Stimulated activated naive CD8-positive, alpha-beta T cell treated with anti-CD3 and anti-CD28 coated beads, Interleukin-15, Interleukin-2, amounts not matched to agents 100 ng/mL and 50 ng/mL, for 24 hours (primary cell): ENCODE results near the gene FOLR2.
A peak's percentile ranks its signal among the peaks of the same experiment; 100 is the strongest.

Experiments
- H3K27ac Mint-ChIP-seq: one replicate; pipeline ENCODE4 v1.8.0; 2021; ENCODE audit warnings: mild to moderate bottlenecking, mixed read lengths
- H3K27me3 Mint-ChIP-seq: one replicate; pipeline ENCODE4 v1.8.0; 2021; ENCODE audit warnings: mixed read lengths
- H3K36me3 Mint-ChIP-seq: one replicate; pipeline ENCODE4 v1.8.0; 2021; ENCODE audit warnings: low read depth, mixed read lengths
- H3K4me1 Mint-ChIP-seq: one replicate; pipeline ENCODE4 v1.8.0; 2021; ENCODE audit warnings: low read depth, mixed read lengths
- H3K4me3 Mint-ChIP-seq: one replicate; pipeline ENCODE4 v1.8.0; 2021; ENCODE audit warnings: mild to moderate bottlenecking, mixed read lengths
- H3K9me3 Mint-ChIP-seq: one replicate; pipeline ENCODE4 v1.8.0; 2021; ENCODE audit warnings: mixed read lengths

The FOLR2 gene

DNA sequence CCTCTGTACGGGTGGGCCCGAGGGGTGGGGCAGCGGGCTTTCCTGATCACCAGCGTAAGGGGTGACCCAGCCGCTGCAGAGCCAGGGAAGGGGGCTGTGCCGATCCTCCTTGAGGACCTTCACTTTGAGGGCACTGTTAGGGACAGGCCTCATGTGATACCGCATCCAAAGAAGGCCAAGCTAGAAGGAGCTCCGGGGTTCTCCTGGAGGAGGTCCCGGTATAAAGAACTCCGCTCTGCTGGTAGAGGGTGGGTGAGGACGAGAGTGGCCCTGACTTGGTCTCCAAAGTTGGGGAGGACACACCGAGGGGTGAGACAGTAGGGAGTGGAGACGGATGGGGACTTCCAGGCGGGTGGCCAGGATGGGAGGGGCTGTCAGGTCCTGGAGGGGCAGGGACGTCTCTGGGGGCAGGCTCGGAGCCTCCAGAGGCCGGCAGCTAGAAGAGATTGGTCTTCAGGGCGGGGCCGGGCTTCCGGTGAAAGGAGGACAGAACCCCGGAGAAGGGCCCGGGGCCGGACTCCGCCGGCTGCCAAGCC is 22.8 kb downstream of the FOLR2 start:
- Mint-ChIP-seq H3K9me3 (no peaks in the 10 kb centered on the region), H3K4me3 (peak overlapping the region; percentile 48), H3K4me1 (peaks cover 27% of the 10 kb centered on the region), H3K27me3 (peaks cover 42% of the 10 kb centered on the region), H3K36me3 (peaks cover 2% of the 10 kb centered on the region), H3K27ac (no peak overlapping the region)

DNA sequence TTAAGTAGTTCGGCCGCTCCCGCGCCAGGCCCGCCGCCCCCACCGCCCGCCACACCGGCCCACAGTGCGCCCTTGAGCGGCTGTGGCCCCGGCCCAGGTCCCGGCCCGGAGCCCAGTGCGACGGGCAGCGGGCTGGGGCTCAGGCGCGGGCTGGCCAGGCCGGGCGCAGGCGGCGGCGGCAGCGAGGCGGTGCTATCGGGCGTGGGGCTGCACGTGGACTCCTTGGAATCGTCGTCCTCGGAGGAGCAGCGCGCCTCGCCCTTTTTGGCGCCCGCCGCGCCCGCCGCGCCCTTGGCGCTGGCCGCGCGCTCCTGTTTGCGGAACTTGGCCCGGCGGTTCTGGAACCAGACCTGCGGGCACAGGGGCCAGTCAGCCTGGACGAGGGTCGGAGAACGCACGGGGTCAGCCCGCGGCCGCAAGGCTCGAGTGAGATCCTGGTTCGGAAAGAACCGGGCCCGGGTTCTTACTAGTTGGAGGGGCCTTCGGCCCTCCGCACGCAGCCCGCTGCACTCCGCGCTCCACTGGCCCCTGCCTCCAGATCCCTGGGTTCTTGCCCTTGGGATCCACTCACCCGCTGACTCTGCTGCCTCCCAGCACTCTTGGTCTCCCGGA is 23.4 kb downstream of the FOLR2 start:
- Mint-ChIP-seq H3K9me3 (no peaks in the 10 kb centered on the region), H3K27ac (no peak overlapping the region), H3K4me3 (peak overlapping the region; percentile 69), H3K36me3 (no peaks in the 10 kb centered on the region), H3K4me1 (peaks cover 30% of the 10 kb centered on the region), H3K27me3 (peaks cover 48% of the 10 kb centered on the region)

DNA sequence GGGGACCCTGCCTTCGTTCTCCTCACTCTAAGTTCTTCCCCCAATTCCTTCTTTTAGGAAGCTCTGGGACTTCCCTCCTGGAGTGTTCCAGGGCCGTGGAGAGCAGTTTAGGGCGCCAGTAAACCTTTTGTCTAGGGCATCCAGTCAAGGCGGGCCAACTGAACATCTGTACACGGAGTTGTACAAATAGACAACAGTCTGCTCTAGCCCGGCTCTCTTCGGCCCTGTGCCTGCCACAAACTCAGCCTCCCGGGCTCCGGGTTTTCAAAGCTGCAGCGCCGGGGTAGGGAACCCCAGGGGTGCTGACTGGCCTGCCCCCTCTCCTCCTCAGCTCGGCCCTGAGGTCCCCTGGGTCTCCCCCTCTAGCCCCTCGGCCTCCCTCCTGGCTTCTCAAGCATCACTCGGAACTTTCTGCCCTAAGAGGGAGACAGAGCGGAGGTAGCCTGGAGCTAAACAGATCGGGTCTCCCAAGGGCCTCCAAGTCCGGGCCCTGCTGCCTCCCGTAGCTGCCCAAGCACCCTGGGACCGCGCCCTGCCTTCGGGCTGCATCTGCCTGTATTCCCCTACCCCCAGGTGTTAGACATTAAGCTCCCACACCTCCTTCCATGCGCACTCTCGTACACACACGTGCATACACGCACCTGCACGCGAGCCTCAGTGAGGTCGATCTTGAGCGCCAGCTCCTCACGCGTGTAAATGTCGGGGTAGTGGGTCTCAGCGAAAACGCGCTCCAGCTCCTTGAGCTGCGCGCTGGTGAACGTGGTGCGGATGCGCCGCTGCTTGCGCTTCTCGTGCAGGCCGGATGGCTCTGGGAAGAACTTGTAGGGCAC is 24.1 kb downstream of the FOLR2 start:
- H3K4me3 Mint-ChIP-seq = peak overlapping the region; percentile 69
- H3K27me3 Mint-ChIP-seq = peaks cover 48% of the 10 kb centered on the region
- peaks cover 30% of the 10 kb centered on the region for H3K4me1 Mint-ChIP-seq
- peak overlapping the region; percentile 81 for H3K27ac Mint-ChIP-seq
- no peaks in the 10 kb centered on the region for H3K9me3 Mint-ChIP-seq
- H3K36me3 Mint-ChIP-seq = no peaks in the 10 kb centered on the region

DNA sequence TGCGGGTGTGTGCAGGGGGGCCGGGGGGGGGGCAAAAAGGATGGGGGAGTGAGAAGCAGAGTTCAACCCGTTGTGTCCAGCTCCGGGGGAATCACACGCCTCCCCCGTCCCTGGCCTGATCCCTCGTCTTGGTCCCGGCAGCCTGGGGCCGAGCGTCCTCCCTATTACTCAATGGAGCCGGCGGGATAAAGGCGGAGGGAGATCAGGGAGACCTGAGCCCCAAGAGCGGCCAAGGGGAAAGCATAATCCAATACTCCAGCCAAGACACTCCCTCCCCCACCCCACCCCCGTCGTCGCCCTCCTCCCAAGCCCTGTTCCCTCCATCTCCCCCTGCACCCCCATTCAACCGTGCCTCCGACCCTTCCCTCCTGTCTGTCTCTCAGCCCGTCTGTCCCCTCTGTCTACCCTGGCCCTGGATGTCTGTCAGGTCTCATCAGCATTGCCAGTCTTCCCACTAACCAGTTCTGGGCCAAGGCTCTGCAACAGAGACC is 24.7 kb downstream of the FOLR2 start:
- peaks cover 48% of the 10 kb centered on the region for H3K27me3 Mint-ChIP-seq
- no peaks in the 10 kb centered on the region for H3K36me3 Mint-ChIP-seq
- H3K4me1 Mint-ChIP-seq = peaks cover 30% of the 10 kb centered on the region
- no peak overlapping the region for H3K27ac Mint-ChIP-seq
- H3K4me3 Mint-ChIP-seq = no peak overlapping the region
- no peaks in the 10 kb centered on the region for H3K9me3 Mint-ChIP-seq

DNA sequence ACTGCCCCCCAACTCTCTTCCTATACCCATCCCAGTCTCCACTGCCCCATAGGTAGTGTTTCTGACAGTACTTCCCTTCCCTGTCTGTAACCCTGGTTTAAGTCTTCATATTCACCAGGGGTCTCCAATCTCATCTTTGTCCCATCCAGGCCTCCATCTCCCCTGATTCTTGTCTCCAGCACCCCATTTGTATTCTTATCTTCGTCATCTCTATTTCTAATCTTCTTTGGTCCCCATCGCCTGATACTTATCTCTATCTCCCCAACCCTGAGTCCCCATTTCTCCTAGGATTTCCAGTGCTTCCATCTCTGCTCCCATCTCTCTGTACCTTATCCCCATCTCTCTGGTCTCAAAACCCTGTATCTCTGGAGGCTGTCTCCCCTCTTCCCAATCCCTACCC is 25.5 kb downstream of the FOLR2 start:
- Mint-ChIP-seq H3K9me3 (no peaks in the 10 kb centered on the region), H3K36me3 (no peaks in the 10 kb centered on the region), H3K4me1 (peaks cover 30% of the 10 kb centered on the region), H3K4me3 (no peak overlapping the region), H3K27ac (no peak overlapping the region), H3K27me3 (peaks cover 48% of the 10 kb centered on the region)

DNA sequence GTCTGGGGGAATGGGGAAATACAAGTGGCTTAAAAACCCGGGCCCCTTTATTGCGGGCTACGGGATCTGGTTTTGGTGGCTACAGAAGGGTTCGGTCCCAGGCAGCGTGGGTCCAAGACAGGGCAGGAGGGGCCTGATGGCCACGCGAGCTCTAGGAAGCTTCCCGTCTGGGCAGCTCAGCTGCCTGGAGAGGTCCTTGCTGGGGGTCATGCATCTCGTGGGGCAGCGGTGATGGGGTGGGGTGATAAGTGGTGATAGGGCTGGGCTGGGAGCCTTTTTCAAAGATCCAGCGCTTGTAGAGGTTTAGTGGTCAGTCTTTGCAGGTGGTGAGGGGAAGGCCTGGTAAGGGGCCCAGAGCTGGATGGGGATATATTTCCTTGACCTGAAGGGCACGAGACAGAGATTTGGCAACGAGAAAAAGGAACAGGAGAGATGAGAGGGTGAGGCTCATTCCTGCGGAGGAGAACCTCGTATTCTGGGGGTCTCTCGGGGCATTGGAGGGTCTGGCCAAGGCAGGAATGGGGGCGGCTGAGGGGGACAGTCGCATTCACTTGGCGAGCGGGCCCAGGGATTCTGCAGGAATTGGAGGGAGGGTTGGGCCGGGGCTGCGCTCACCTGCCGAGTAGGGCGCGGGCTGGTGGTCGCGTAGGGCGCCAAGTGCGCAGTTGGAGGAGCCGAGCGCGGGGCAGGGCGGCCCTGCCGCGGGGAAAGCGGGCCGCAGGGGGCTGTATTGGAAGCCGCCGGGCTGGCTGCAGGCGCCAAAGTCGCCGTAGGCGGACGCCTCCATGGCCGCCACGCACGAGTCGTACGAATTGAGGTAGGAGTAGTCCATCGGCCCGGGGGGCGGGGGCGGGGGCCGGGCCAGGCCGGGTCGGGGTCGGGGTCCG is 26.8 kb downstream of the FOLR2 start:
- no peak overlapping the region for H3K4me3 Mint-ChIP-seq
- no peaks in the 10 kb centered on the region for H3K9me3 Mint-ChIP-seq
- H3K4me1 Mint-ChIP-seq = peaks cover 30% of the 10 kb centered on the region
- peaks cover 53% of the 10 kb centered on the region for H3K27me3 Mint-ChIP-seq
- H3K27ac Mint-ChIP-seq = no peak overlapping the region
- H3K36me3 Mint-ChIP-seq = no peaks in the 10 kb centered on the region

DNA sequence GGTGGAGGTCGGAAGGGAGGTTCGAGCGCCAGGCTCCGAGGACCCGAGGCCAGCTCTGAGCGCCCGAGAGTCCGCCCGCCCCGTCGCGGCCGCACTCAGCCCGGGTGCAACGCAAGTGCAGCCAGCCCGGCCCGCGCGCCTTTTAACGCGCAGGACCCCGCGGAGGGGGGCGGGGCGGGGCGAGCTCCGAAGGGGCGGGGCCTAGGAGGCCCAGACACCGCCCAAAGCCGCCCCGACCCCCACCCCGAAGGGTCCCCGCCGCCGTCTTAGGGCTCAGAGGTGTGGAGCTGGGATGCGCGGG is 27.4 kb downstream of the FOLR2 start, which contains the start of gene PHOX2A:
Gene PHOX2A (minus strand): TSS at position 117 of the 301 bp plus-strand sequence. CDS start 172 bp downstream, outside the sequence.
- H3K27ac Mint-ChIP-seq = no peak within 1 kb of the TSS
- H3K4me3 Mint-ChIP-seq = no peak within 1 kb of the TSS
- H3K9me3 Mint-ChIP-seq = no peaks in the 10 kb centered on the region
- H3K36me3 Mint-ChIP-seq = no peaks in the 10 kb centered on the region
- H3K4me1 Mint-ChIP-seq = peaks cover 27% of the 10 kb centered on the region
- H3K27me3 Mint-ChIP-seq = peaks cover 52% of the 10 kb centered on the region

DNA sequence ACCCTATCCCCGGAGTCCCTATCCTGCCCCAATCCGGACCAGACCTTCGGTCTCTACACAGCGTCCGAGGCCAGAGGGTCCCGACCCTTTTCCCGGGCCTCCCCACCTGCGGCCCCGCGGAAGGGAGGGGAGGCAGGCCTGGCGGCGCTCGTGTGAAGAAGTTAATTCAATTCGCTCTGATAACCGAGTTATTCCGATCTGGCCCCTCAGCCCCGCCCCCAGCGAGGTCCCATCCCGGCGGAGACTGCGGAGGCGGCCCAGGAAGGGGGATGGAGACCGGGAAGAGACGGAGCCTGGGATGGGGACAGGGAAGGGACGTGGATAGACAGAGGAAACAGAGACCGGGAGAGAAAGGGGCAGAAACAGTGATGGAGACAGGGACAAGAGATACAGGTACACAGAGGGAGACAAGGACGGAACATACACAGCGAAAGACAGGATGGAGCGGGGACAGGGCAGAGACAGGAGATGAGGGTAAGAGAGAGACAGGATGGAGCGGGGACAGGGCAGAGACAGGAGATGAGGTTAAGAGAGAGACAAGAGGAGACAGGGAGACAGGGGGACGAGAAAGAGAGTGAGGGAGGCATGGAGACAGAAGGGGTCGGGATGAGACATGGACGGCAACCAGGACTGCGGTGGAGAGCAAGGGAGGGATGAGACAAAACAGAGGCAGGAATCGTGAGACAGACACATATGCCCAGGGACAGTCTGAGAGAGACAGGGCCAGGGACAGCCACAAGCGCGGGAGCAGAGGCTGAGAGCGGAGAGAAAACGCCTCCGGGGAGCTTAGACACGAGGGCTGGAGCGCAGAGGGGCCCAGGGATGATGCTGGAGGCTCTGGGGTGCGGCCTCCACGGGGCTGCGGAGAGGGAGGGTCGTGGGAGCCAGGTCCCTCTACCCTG is 28.0 kb downstream of the FOLR2 start:
- H3K4me3 Mint-ChIP-seq = no peak overlapping the region
- no peaks in the 10 kb centered on the region for H3K36me3 Mint-ChIP-seq
- H3K27me3 Mint-ChIP-seq = peaks cover 49% of the 10 kb centered on the region
- peaks cover 22% of the 10 kb centered on the region for H3K4me1 Mint-ChIP-seq
- no peak overlapping the region for H3K27ac Mint-ChIP-seq
- no peaks in the 10 kb centered on the region for H3K9me3 Mint-ChIP-seq

DNA sequence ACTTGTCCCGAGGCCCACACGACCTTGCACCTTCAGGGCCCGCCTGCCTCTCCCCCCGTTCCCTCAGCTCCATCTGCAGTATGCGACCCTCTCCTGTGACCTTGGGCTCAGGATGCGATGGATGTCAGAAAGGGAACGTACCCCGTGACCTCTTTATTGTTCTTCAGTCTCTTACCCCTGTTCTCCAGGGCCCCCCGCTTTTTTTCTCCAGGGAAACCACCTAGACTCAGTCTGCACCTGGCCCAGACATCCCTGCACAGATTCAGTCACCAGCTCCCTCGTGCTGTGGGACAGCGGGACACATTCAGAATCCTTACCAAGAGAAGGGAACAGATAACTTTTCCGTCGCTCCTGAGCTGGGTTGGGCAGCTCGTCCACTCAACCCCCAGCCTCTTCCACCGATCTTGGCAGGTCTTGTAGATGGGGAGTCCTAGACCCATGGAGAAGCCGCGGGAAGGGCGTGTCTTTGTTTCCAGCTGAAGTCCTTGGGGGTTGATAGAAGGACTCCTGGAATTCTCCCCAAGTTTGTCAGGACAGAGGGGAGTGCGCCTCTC is 28.7 kb downstream of the FOLR2 start:
- Mint-ChIP-seq H3K27ac (no peak overlapping the region), H3K4me1 (peaks cover 19% of the 10 kb centered on the region), H3K9me3 (no peaks in the 10 kb centered on the region), H3K27me3 (peaks cover 51% of the 10 kb centered on the region), H3K4me3 (no peak overlapping the region), H3K36me3 (no peaks in the 10 kb centered on the region)

DNA sequence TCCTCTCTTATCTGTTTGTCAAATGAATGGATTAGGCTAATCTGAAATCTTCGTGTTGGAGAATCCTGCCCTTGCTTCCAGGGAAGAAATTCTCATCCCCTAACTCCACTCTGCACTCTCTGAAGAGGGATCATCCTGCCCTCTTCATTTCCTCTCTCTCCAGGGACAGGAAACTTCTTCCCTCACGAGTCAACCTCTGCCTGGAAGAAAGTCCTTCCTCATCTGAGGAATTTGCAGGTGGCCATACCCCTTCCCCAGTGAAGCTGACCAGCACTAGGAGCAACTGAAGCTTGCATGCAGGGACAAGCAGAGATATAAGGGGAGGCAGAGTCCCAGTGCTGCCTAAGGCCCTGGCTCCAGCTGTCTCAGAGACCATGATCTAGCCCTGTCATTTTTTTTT is 31.0 kb downstream of the FOLR2 start:
- no peak overlapping the region for H3K4me3 Mint-ChIP-seq
- H3K4me1 Mint-ChIP-seq = peaks cover 12% of the 10 kb centered on the region
- H3K27me3 Mint-ChIP-seq = peaks cover 46% of the 10 kb centered on the region
- no peaks in the 10 kb centered on the region for H3K36me3 Mint-ChIP-seq
- H3K9me3 Mint-ChIP-seq = no peaks in the 10 kb centered on the region
- no peak overlapping the region for H3K27ac Mint-ChIP-seq

DNA sequence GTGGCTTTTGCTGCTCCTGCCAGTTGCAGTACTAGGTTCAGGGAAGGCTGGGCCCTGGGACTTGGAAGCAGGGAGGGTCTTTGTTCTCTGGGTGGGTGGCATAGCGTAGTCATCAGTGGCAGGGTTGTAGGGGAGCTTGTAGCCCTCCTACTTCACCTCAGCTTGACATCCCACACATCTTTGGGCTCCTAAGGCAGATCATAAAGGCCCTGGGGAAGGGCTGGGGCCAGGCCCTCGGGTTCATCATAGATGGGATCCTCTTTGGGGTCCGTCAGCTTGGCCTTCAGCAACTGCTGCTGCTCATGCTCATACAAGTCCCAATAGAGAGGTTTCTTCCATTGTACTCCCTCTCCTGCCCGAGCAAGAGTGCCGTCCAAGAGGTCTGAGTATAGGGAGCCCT is 33.4 kb downstream of the FOLR2 start:
- H3K27me3 Mint-ChIP-seq = peaks cover 37% of the 10 kb centered on the region
- H3K9me3 Mint-ChIP-seq = no peaks in the 10 kb centered on the region
- H3K4me1 Mint-ChIP-seq = no peaks in the 10 kb centered on the region
- no peak overlapping the region for H3K27ac Mint-ChIP-seq
- no peaks in the 10 kb centered on the region for H3K36me3 Mint-ChIP-seq
- no peak overlapping the region for H3K4me3 Mint-ChIP-seq

DNA sequence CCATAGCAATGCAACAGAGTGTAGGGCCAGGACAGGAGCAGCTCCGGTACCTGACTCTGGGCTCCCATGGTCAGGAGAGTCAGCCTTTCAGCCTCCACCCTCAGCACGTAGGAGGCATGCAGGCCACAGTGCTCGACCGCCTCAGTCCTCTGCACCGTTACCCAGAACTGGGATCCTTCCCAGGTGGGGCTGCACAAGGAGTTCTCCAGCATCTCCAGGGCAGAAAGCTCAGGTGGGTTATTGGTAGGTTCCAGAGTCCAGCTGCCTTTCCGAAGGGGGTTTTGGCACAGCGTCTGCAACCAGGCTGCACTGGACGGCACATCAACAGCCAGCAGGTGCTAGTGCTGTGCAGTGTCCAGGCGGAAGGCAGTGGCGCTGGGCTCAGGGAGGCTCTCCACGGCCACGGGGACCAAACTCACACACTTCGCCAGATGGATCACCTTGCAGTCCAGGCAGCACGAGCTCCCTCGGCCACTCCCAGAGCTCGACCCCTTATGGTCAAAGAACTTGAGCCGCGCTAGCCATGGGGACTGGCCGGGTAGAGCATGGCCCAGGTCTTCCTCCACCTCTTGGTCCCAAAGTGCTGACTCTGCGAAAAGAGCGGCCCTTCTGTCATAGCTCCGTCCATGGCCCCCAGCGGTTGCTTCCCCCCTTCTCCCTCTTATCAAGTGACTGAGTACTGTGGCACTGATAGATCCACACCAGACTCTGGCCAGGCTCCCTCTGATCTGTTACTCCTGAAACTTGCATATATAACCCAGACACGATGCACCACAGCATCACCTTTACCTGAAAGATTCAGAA is 34.3 kb downstream of the FOLR2 start:
- H3K4me3 Mint-ChIP-seq = no peak overlapping the region
- no peaks in the 10 kb centered on the region for H3K36me3 Mint-ChIP-seq
- H3K4me1 Mint-ChIP-seq = no peaks in the 10 kb centered on the region
- no peaks in the 10 kb centered on the region for H3K9me3 Mint-ChIP-seq
- peaks cover 37% of the 10 kb centered on the region for H3K27me3 Mint-ChIP-seq
- H3K27ac Mint-ChIP-seq = no peak overlapping the region

DNA sequence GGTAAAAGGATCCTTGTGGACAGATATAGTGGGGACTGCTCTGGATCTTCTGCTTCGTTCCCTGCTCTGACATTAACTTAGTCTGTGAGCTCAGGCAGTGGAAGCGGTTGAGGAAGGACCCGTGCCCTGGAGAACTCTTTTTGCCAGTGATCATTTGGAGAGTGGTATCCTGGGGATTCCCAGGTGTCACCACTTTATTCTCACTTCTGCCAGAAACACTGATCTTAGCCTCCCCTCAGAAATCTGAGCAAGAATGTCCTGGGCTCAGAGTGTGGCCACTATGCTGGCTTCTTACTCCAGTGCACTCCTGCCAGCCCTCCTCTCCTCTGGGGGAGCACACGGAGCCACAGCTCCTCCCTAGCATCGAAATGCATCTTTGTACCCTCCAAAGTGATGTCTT is 35.0 kb downstream of the FOLR2 start:
- no peak overlapping the region for H3K27ac Mint-ChIP-seq
- H3K4me1 Mint-ChIP-seq = no peaks in the 10 kb centered on the region
- H3K9me3 Mint-ChIP-seq = no peaks in the 10 kb centered on the region
- no peaks in the 10 kb centered on the region for H3K36me3 Mint-ChIP-seq
- no peak overlapping the region for H3K4me3 Mint-ChIP-seq
- peaks cover 37% of the 10 kb centered on the region for H3K27me3 Mint-ChIP-seq
